HG02870 (cell line): ENCODE measurements around the gene KLF3.

ENCODE experiments used
- ATAC-seq: cut with Tn5 transposase; IDR thresholded peaks from one replicate; pipeline ENCODE4 v1.9.1; 2021; ENCODE audit warnings: mild to moderate bottlenecking, moderate library complexity; ENCODE audit not compliant: unreplicated experiment

The KLF3 gene

GRCh38 chr4:38694330-38694729 lies 30.3 kb downstream of the KLF3 start:
- no peak for ATAC-seq

GRCh38 chr4:38695809-38696208 lies 31.8 kb downstream of the KLF3 start:
- ATAC-seq: no peak

DNA sequence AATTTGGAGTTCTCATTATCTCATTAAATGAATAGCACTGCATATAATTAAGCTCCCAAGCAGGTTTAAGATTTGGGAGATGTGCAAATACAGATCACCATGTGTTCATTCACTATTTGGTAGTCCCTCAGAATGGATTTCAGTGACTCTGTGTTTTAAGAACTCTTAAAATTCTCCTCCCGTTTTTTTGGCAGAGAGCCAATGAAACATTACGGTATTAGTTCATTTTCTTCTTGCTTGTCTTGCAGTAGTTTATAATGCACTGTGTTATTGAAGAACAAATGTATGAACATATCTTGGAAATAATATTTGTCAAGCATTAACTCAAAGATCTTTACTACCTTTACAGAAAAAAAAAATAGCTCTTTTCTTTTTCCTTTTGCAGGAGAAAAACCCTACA lies 32.7 kb downstream of the KLF3 start:
- ATAC-seq: no peak

DNA sequence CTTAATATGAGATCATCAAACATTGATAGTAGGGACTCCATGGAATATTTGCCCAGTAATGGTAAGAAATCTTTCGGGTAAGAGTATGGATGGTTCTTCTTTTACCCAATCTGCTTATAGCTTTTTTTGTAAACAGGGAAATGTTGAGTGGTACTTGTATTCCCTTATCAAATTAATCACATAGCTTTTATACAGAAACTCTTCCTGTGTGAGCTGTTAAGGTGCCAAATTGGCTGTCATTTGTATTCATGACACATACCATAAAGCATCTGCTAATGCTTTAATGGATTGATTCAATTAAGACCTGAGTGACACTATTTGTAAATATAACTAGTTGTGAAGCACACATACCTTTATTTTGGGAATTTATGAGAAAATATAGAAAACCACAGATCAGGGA lies 34.2 kb downstream of the KLF3 start:
- no peak for ATAC-seq

- ATAC-seq: no peak
Observed at GRCh38 chr4:38699112-38699511, 35.1 kb downstream of the KLF3 start.

DNA sequence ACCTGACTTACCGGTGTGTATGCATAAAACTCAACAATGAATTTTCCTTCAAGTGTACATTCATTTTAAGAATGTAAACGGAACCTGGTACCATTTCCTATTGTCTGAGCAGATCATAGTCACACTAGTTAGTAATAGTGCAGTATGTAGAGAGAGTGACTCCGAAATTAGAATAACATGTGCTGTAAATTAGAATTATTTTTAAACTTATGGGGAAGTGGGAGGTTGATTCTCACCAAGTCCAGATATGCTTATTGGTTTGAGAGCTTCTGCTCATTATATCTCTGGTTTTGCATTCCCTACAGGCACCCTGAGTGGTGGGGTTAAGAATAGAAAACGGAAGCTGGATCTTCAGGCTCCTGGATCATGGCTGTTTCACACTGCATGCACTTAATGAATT lies 39.6 kb downstream of the KLF3 start:
- peak; percentile 66 for ATAC-seq

DNA sequence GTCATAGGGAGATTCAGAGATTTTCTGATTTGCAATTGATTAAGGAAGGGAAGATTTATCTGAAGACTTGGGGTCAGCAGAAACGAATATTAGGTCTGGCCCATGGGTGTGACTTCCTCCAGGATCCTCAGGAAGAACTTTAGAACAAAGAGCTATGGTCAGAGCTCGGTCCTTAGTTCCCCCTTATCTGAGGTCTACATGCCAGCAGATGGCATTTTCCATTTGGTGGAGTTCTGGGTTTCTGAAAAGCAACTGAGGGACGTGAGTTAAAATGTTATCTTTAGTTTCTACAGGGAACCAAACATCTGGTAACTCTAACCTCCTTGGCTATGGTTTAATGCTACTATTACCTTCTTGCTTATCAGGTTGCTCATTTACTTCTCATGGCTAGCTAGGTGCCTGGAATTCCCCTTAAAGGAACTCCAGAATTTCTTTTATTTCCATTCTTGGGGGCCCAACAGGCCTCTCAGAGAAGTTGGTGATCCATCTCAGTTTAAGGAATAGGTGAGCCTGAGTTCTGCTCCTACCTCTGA lies 40.7 kb downstream of the KLF3 start:
- ATAC-seq: no peak

- ATAC-seq: no peak
Observed at GRCh38 chr4:38706301-38706700, 42.3 kb downstream of the KLF3 start.

DNA sequence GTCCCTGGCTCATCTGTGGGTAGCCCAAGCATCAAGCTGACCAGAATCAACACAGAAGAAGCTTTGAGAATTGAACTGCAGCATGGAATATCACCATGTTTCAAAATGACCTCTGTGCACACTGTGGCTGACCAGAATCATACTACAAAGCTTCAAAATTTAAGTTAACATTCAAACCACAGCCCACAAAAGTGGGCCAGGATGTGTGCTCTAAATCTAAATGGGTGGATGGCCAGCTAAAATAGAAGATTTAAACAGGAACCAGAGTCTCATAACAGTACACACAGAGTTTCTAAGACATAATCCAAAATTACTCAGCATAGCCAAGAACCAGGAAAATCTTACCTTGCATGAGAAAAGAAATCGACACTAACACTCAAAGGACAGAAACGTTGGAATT lies 46.1 kb downstream of the KLF3 start:
- ATAC-seq: peak; percentile 90

DNA sequence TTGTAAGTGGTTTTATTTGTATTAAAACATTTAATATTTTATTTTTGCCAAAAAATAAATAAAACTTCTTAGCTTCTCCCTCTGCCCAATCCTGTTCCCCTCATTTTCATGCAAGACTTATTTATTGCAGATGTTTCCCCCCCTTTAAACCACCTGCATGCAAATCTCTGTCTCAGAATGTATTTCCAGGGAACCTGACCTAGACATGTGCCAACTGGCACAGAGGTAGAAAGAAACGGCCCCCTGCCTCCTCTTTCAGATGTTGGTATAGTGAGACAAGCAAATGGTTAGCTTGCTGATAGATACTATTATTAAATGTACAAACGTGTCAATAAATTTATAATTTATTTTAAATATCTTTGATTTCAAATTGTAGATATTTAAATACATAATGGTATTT lies 47.1 kb downstream of the KLF3 start:
- ATAC-seq: no peak

- ATAC-seq: no peak
Observed at GRCh38 chr4:38715050-38715449, 51.1 kb downstream of the KLF3 start.

DNA sequence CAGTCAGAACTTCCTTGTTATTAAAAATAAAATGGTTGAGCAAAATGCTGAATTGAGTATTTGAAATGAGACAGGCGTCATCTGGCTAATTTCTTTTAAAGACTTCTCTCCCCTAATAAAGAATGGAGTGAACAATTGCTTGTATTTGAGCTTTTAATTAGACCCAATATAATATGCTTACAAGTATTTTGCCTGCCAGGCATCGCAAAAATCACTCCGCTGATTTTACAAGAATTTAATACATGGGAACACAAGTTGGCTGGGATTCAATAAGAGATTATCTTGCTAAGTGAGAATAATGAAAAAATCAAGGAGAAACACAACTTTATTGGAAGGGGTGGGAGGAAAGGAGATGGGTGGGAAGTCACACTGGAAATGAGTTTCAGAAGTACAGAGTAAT lies 52.3 kb downstream of the KLF3 start:
- ATAC-seq: no peak

DNA sequence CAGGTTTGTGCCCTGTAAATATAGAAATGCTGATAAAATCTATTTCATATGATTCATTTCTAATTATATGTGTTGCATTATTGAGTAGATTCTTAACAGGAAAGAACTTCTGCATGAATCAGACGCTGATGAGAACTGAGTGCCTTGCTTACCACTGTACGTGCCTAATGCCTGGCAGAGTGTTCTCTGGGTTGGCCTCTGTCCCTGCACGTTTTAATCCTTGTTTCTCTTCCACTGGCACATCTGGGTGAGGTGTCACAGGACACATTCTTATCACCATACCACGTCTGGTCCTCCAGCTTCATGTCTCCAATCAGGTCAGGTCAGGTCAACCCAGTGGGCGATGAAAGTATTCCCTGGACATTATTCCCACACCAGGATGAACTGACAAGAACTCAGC lies 53.6 kb downstream of the KLF3 start:
- ATAC-seq: no peak

DNA sequence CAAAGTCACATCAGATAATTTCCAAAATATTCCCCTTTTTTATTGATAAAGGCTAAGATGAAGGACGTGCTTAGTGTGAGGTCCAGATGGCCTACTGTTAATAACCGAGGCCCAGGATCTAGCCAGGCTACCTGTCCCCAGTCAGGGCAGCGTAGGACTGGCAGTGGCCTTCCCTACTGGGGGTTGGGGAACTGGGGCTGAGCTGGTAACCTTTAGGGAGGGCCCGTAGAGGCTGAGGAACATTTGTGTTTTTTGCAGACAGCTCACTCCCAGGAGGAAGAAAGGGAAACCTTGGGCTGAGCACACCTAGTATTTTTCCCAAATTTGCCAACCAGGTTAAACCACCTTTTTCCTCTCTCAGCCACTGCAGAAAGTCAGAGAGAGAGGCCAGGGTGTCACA lies 59.1 kb downstream of the KLF3 start:
- ATAC-seq: no peak

- ATAC-seq: no peak
Observed at GRCh38 chr4:38723726-38724474, 59.9 kb downstream of the KLF3 start.

DNA sequence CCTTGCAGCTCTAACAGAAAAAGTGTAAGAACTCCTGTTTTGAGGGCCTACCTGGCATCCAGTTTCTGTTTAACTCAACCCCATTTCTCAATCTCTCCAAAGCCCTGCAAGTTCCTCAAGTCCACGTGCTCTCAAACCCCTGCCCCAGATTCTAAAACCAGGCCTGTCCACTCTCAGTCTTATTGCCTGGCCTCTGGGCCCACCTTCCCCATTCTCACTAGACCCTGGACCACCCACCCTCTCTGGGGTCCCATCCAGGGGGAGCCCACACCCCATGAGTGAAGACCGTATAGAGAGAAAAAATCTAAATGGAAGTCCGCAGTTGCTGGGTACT lies 60.4 kb downstream of the KLF3 start:
- no peak for ATAC-seq

DNA sequence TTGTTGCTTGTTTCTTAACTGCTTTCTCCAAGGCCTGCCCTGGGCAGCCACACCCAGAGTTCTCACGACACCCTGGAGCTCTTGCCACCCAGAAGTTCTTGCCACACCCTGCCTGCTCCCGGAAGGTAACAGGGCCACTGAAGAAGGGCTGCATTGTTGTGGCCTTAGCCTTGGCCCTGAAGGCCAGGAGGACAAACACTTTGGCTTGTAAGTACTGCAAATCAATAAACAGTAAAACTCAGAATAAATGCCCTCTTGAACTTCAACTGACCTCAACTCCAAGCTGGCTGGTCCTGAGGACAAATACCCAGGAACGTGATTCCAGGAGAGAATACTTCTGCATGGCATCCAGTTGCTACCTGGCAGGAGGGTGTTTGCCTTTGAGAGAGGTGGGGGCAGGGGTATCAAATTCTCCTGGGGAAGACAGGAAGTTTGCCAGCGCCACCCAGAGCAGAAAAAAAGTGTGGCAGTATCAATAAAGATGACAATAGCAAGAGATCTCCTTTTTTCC lies 64.7 kb downstream of the KLF3 start:
- ATAC-seq: no peak

GRCh38 chr4:38730493-38730829 lies 66.5 kb downstream of the KLF3 start:
- ATAC-seq: no peak

DNA sequence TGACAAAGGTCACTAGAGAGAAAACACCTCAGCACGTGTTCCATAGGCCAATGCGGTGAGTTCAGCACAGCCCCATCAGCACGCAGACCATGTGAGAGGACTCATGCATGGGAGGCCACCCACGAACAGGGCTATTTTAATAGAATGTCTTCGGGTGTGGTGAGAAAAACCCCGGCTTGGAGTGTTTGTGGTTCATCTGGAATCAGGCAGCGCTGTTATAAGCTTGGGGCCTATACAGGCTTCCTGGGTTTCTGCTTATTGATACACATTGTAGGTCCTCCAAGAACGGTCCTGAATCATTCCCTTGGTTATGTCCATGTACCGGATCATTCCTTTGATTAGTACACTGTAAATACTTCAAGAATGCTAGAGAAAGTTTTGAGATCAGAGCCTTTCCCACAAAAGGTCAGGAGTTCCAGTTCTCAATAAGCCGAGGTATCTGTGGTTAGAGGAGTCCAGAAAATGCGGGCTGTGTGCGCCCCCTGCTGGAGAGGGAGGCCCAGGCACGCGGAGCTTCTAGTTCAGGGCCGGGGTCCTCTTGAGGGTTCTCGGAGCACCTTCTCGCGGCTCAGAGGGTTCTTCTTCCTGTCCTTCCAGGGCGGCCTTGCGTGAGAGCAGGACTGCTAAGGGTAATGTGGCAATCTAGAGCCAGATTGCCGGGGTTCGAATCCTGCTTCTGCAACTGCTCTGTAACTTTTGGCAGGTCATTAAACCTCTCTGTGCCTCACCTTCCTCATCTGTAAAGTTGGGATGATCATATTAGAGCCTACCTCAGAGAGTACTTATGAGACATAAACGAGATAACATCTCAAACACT lies 67.0 kb downstream of the KLF3 start:
- peak; percentile 92 for ATAC-seq

DNA sequence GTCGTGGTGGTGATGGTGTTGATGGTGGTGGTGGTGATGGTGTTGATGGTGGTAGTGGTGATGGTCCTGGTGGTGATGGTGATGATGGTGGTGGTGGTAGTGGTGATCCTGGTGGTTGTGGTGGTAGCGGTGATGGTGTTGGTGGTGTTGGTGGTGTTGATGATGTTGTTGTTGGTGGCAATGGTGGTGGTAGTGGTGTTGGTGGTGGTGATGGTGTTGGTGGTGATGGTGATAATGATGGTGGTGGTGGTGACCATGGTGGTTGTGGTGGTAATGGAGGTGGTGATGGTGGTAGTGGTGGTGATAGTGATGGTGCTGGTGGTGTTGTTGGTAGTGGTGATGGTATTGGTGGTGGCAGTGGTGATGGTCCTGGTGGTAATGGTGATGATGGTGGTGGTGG lies 69.7 kb downstream of the KLF3 start:
- no peak for ATAC-seq

GRCh38 chr4:38734446-38734845 lies 70.4 kb downstream of the KLF3 start:
- ATAC-seq: no peak

DNA sequence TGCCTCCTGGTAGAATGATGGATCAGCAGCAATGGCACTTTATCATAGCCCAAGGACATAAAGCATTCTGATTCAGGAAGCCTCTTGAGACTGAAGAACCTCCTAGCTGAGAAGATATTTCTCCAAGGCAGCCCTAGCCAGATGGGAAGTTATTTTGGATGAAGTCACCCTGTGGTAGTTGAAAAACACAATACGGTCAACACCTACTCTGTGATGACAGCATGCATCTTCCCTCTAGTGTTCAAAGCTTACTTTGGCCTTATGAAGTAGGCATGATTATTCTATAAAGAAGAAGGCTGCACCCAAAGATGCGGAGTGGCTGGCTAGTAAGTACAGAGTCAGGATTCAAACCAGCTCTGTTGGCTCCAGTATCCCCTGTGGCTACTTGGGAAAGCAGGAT lies 70.9 kb downstream of the KLF3 start:
- ATAC-seq: no peak
